Left forelimb (tissue), 1 donor: Measurements from ENCODE around the gene FUNDC2.

Experiments used
- DNase-seq: peaks from one replicate; pipeline ENCODE4 v3.0.0-alpha.2; 2018; ENCODE audit warnings: low spot score

Gene FUNDC2

DNA sequence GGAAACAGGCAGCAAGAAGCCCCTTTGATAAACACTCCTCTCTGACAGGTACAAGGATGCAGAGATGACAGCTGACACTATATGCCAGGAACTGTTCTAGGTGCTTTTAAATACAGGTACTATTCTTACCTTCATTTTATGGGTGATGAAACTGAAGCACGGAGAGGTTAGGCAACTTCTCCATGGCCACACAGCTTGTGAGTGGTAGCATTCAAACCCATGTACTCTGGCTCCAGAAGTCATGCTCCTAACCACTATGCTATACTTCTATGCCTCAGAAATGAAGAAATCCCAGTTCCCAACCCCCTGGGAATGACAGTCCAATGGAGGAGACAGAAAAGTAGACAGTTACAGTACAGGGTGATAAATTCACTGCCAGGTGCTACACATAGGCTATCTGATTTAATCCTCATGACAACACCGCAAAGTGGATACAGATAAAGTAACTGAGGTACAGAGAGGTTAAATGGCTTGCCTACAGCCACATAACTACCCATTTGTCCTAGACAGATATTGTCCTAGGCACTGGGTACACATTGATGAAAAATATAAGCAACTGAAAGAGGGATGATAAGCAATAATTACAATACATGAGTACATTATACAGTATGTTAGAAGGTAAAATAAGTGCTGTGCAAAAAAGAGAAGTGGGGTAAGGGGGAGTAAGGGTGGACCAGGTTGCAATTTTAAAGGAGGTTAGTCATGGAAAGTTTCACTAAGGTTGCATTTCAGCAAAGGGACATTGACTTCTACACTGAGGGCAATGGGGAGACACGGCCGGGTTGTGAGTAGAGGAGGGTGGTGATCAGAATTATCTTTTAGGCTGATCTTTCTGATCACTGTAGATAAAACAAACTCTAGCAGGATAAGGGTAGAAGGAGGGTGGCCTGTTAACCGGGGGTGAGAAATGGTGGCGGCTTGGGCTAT is 2.5 kb upstream of the FUNDC2 start:
- DNase-seq: no peak

- DNase-seq: no peak
Observed at GRCh38 chrX:155026420-155026726, 271 bp upstream of the FUNDC2 start.

GRCh38 chrX:155027509-155028066 is 944 bp downstream of the FUNDC2 start:
- DNase-seq: no peak

DNA sequence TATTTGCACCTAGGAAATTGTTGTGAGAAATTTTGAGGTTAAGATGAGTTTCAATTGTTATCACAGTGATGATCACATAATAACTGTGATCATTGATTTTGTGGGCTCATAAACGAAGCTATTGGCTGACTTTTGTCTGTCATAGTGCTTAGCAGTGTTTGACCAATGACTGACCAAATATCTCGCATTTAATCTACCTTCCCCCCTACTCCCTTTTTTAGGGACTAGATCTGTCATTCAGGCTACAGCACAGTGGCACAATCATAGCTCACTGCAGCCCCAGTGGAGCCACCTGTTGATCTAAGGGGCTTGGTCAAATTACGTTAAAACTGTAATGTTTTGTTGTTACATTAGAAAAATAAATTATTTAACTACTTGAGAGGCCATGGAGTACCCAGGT is 1.5 kb downstream of the FUNDC2 start:
- no peak for DNase-seq

DNA sequence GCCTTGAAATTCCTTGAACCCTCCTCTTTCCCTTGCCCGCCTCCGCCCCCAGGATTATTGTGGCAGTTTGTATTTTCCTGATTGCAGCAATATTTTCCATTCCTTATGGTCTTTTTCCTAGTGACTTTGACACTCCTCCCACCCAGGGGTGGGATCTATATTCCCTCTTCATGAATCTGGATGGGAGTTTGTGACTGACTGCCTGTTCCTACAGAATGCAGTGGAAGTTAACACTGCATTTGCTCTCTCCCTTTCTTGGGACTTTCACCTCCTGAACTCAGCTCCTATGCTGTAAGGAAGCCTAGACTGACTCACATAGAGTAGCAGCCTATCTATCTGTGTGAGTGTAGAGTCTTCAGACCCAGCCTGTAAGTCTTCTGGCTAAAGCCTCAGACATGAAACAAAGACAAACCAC is 2.2 kb downstream of the FUNDC2 start:
- no peak for DNase-seq

DNA sequence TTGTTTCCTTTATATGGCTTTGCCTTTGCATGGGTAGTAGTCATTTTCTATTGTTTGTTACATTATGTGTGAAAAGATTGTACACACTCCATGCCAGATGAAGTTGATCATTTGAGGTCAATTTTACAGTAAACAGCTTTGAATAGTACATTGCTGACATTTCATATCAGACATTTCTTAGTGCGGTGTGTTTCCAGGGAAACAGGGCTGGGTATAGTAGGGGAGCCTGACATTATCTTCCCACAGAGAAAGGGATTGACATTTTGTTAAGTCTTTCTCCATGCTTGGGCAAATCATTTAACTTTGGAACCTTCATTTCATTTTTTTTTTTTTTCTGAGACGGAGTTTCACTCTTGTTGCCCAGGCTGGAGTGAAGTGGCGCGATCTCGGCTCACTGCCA is 5.0 kb downstream of the FUNDC2 start:
- no peak for DNase-seq

DNA sequence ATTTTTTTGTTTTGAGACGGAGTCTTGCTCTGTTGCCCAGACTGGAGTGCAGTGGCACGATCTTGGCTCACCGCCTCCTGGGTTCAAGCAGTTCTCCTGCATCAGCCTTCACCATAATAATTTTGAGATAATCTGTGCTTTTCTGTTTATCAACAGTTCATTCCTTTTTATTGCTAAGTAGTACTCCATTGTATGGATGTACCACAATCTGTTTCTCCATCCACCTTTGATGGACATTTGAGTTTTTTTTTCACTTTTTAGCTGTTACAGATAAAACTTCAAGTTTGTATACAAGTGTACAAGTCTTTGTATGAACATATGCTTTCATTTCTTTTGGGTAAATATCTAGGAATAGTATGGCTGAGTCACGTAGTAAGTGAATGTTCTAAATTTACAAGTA is 9.0 kb downstream of the FUNDC2 start:
- no peak for DNase-seq

DNA sequence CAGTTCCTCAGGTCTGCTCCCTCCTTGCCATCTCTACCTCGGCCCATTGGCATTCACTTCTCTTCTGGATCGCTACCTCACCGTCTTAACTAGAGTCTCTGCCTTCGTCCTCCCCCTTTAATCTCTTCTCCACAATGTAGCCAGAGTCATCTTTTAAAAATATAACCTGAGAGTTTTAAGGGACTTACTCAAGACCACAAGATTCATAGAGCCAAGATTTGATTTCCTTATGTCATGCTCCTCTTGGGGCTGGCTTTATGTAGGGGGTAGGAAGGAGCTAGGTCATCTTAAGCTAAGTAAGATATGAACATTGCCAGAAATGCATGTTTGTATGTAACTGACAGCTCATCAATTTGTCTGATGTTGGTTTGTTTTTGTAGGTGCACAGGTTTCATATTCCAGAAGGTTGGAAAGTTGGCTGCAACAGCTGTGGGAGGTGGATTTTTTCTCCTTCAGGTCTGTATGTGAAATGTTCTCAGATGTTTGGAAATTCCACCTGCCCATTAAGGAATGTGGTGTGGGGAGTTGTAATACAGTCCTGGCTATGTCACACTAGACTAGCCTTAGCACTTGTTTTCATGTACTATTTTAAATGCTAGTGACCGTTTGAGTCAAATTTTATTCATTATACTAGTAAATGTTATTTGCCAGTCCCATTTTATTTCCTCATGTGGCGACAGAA is 19.6 kb downstream of the FUNDC2 start:
- DNase-seq: no peak

- DNase-seq: no peak
Observed at GRCh38 chrX:155046811-155047528, 20.3 kb downstream of the FUNDC2 start.

- DNase-seq: no peak
Observed at GRCh38 chrX:155048977-155049619, 22.5 kb downstream of the FUNDC2 start.

- DNase-seq: no peak
Observed at GRCh38 chrX:155052738-155053498, 26.3 kb downstream of the FUNDC2 start.

GRCh38 chrX:155053656-155054055 is 27.0 kb downstream of the FUNDC2 start:
- no peak for DNase-seq

- DNase-seq: no peak
Observed at GRCh38 chrX:155054255-155054654, 27.6 kb downstream of the FUNDC2 start.

GRCh38 chrX:155055494-155055893 is 28.9 kb downstream of the FUNDC2 start:
- DNase-seq: no peak

GRCh38 chrX:155056471-155056870 is 29.8 kb downstream of the FUNDC2 start:
- DNase-seq: no peak

DNA sequence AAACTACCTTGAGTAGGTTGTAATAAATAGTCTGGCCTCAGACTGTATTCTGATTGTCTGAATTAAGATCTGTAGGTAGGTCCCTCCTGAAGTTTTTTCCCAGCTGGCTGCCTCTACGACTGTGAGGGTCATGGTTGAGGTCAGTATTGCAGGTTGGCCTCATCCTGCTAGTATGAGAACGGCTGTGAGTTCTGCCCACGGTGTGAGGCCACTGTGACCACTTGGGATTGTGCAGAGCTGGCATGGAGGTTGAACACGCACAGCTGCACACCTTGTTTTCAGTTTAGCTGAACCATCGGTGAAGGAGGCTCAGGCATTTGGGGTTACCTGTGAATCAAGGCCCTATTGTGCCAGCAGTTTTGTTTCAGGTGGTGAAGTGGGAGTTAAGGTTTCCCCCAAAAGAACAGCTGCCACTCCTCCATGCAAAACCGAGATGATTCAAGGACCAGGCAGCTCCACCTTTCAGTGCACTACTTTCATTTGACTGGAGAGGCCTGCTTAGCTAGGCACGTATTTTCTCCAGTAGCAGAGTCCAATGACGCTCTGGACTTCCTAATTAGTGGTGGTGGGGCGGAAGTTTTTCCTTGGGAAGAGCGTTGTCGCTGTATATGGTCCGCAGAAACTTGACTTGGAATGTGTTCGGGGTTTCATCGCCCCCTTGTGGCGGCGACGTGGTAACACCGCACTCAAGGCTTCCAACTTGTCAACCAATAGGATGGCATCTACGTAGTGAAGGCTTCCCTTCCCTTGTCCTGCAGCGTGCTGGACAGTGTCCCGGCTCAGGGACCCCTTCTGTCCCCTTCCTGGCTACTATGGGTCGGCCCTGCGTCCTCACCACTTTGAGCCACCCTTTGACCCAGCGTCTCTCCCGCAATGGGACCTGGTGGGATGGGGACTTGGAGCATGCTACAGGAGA is 30.5 kb downstream of the FUNDC2 start:
- DNase-seq: peak; percentile 67

DNA sequence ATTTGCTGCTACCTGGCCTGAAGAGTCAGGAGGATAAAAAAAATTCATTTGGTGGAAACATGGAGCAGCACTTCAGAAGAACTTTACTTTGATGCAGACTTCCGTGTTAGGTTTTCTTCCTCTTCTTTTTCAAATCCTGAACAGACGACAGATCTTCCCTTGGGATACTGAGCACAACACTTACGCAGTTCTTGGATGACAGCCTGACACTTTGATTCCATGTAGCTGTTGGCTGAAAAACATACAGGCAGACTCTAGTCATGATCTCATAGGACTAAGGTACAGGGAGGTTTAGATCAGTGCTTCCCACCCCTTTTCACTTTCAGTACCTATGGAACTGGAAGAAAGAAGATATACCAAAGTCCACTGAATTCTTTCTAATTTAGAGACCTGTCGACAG is 35.1 kb downstream of the FUNDC2 start:
- no peak for DNase-seq

GRCh38 chrX:155065035-155065734 is 38.5 kb downstream of the FUNDC2 start:
- DNase-seq: no peak

- DNase-seq: no peak
Observed at GRCh38 chrX:155068165-155068564, 41.5 kb downstream of the FUNDC2 start.

GRCh38 chrX:155069414-155069813 is 42.8 kb downstream of the FUNDC2 start:
- DNase-seq: no peak
